ENCODE data around the gene CSH1.

CSH1 gene

GRCh38 chr17:63845509-63845908 is 50.9 kb downstream of the CSH1 start:
- intact Hi-C loops (cut with DNase I; ENCODE audit: low total_unique reads): no loop called here
- TF ChIP-seq, protein P1, sequence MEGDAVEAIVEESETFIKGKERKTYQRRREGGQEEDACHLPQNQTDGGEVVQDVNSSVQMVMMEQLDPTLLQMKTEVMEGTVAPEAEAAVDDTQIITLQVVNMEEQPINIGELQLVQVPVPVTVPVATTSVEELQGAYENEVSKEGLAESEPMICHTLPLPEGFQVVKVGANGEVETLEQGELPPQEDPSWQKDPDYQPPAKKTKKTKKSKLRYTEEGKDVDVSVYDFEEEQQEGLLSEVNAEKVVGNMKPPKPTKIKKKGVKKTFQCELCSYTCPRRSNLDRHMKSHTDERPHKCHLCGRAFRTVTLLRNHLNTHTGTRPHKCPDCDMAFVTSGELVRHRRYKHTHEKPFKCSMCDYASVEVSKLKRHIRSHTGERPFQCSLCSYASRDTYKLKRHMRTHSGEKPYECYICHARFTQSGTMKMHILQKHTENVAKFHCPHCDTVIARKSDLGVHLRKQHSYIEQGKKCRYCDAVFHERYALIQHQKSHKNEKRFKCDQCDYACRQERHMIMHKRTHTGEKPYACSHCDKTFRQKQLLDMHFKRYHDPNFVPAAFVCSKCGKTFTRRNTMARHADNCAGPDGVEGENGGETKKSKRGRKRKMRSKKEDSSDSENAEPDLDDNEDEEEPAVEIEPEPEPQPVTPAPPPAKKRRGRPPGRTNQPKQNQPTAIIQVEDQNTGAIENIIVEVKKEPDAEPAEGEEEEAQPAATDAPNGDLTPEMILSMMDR (IDR thresholded peaks at IDR 0.05): no peak
- H3K27ac ChIP-seq: no peak overlapping the region

More at GRCh38 chr17:63845509-63845908, 50.9 kb downstream of the CSH1 start:
- Histone ChIP-seq H3K4me3 (no peak overlapping the region), H3K4me1 (peaks cover 0 to 30% (median 18%) of the 10 kb centered on the region in 4 donors), H3K36me3 (no peaks in the 10 kb centered on the region), H3K9me3 (no peaks in the 10 kb centered on the region), H3K27me3 (no peaks in the 10 kb centered on the region)
- DNase-seq: no peak
